Kidney epithelial cell (primary cell): ENCODE measurements around the gene CHRNG. TPM values are rescaled to one million over a fixed set of nuclear protein-coding genes. Genes with fewer than 3 reads are reported as not detected.

Experiments
- DNase-seq: peaks from one replicate; pipeline ENCODE4 v3.0.0-alpha.2; 2010; ENCODE audit warnings: low read depth
- H3K27me3 ChIP-seq: 2 replicates; pipeline ENCODE4 v1.6.0; 2011; ENCODE audit warnings: low read length; ENCODE audit not compliant: control insufficient read depth, insufficient read depth
- H3K36me3 ChIP-seq: 2 replicates; pipeline ENCODE4 v1.5.1; 2011; ENCODE audit warnings: low read length; ENCODE audit not compliant: control insufficient read depth, insufficient read depth
- H3K4me3 ChIP-seq: 2 replicates; pipeline ENCODE4 v1.5.1; 2011; ENCODE audit warnings: low read depth, mild to moderate bottlenecking, control low read depth, low read length
- total RNA-seq: library from RNA; depleted of rRNA; stranded (reverse); fragments of >200 nt; gene quantifications from 2 replicates; pipeline ENCODE4 v1.2.3, GENCODE V29; 2015
- TF ChIP-seq, protein P1 (sequence below): IDR thresholded peaks from 2 replicates; pipeline ENCODE4 v1.5.1; 2011; ENCODE audit warnings: mild to moderate bottlenecking, moderate library complexity, low read length, control low read depth, inconsistent platforms; ENCODE audit not compliant: insufficient read depth, poor library complexity, severe bottlenecking

Gene CHRNG
- total RNA-seq, 1 donor from 2014 or later, result not detected

GRCh38 chr2:232523402-232523681 lies 16.1 kb upstream of the CHRNG start:
- TF ChIP-seq, protein P1, sequence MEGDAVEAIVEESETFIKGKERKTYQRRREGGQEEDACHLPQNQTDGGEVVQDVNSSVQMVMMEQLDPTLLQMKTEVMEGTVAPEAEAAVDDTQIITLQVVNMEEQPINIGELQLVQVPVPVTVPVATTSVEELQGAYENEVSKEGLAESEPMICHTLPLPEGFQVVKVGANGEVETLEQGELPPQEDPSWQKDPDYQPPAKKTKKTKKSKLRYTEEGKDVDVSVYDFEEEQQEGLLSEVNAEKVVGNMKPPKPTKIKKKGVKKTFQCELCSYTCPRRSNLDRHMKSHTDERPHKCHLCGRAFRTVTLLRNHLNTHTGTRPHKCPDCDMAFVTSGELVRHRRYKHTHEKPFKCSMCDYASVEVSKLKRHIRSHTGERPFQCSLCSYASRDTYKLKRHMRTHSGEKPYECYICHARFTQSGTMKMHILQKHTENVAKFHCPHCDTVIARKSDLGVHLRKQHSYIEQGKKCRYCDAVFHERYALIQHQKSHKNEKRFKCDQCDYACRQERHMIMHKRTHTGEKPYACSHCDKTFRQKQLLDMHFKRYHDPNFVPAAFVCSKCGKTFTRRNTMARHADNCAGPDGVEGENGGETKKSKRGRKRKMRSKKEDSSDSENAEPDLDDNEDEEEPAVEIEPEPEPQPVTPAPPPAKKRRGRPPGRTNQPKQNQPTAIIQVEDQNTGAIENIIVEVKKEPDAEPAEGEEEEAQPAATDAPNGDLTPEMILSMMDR, result no peak
- Histone ChIP-seq H3K27me3 (peaks cover 82% of the 10 kb centered on the region), H3K4me3 (no peak overlapping the region), H3K36me3 (no peaks in the 10 kb centered on the region)
- no peak for DNase-seq

DNA sequence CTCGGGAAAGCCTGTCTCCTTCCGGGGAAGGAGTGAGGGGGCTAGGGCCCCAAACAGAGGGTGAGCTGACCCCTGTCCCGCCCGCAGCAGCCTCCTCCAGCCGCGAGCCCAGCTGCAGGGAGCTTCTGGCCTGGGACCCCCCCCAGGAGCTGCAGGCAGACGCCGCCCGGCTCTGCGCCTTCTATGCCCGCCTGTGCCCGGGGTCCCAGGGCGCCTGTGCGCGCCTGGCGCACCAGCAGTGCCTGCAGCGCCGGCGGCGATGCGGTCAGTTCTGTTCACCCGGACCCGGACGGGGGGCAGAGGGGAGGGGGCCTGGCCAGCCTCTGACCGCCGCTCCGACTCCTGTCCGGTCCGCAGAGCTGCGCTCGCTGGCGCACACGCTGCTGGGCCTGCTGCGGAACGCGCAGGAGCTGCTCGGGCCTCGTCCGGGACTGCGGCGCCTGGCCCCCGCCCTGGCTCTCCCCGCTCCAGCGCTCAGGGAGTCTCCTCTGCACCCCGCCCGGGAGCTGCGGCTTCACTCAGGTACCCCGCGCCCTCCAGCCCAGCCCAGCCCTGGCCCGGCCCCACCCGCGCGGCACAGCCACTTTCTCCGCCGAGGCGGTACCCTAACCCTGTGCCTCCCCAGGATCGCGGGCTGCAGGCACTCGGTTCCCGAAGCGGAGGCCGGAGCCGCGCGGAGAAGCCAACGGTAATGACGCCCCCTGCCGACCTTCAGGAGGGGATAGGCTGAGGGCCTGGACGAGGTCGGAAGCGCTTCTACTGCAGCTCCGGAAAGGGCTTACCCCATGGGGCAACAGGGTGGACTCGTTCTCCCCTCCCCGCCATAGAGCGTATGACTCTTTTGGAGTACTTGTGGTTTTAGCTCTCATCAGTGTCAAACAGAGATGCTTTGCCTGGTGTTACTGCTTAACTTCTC lies 15.6 kb upstream of the CHRNG start:
- Histone ChIP-seq H3K36me3 (no peaks in the 10 kb centered on the region), H3K4me3 (peak overlapping the region; percentile 12), H3K27me3 (peaks cover 80% of the 10 kb centered on the region)
- no peak for DNase-seq
- TF ChIP-seq, protein P1, result peak; percentile 38

- Histone ChIP-seq H3K4me3 (no peak overlapping the region), H3K27me3 (peaks cover 72% of the 10 kb centered on the region), H3K36me3 (no peaks in the 10 kb centered on the region)
- no peak for DNase-seq
- TF ChIP-seq, protein P1, result no peak
Observed at GRCh38 chr2:232524771-232525170, 14.7 kb upstream of the CHRNG start.

DNA sequence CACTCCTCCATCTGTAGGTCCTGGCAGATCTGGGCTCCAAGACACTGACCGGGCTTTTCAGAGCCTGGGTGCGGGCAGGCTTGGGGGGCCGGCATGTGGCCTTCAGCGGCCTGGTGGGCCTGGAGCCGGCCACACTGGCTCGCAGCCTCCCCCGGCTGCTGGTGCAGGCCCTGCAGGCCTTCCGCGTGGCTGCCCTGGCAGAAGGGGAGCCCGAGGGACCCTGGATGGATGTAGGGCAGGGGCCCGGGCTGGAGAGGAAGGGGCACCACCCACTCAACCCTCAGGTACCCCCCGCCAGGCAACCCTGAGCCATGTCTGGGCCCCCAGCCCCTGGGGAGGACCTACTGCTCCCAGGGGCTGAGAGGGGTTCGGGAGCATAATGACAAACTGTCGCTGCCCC lies 14.3 kb upstream of the CHRNG start:
- no peaks in the 10 kb centered on the region for H3K36me3 ChIP-seq
- DNase-seq, result no peak
- no peak overlapping the region for H3K4me3 ChIP-seq
- peaks cover 69% of the 10 kb centered on the region for H3K27me3 ChIP-seq
- TF ChIP-seq, protein P1, result no peak

- Histone ChIP-seq H3K4me3 (no peak within 1 kb of the TSS), H3K36me3 (no peaks in the 10 kb centered on the region), H3K27me3 (peaks cover 65% of the 10 kb centered on the region)
- TF ChIP-seq, protein P1, result no peak
- DNase-seq, result no peak
Observed at GRCh38 chr2:232525791-232526371, 13.6 kb upstream of the CHRNG start, which contains the start of gene CHRND. Gene CHRND, plus strand, starts transcription at chr2:232526160. Its CDS starts 56 bp downstream, at chr2:232526216.
